ENCODE data around the gene SHTN1. TPM values are rescaled to one million over a fixed set of nuclear protein-coding genes. Genes with fewer than 3 reads are reported as not detected.

The SHTN1 gene
- total RNA-seq, 1 experiment from 2014 or later: not detected

DNA sequence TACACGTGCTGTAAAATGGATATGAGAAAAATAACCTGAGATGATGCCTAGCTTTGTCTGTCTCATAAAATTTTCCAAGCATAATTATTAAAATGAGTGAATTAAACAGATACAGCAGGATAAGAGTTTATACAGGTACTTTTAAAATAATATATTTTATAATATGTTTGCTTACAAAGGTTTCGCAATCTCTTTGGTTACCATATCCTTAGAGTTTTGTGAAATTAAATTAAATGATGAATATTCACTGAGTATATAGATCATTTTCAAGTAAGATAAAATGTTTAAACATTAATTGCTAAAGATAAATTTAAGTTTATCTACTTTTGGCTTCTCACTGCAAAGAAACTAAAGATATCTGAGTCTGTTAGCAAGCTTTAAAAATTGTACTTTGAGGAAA lies 11.4 kb downstream of the SHTN1 start:
- no peak overlapping the region for H3K4me2 ChIP-seq (ENCODE audit: low read depth, low read length, poor library complexity, severe bottlenecking)
- no peak overlapping the region for H3K4me3 ChIP-seq (ENCODE audit: low read length)
- no peak for DNase-seq
- H3K79me2 ChIP-seq (ENCODE audit: low read length): no peaks in the 10 kb centered on the region
- no peak overlapping the region for H3K9ac ChIP-seq (ENCODE audit: low read length)
- no peaks in the 10 kb centered on the region for H3K36me3 ChIP-seq (ENCODE audit: insufficient read depth, low read length)
- no peaks in the 10 kb centered on the region for H3K4me1 ChIP-seq (ENCODE audit: low read length)
- H2AFZ ChIP-seq (ENCODE audit: low read length): no peak overlapping the region
- no peaks in the 10 kb centered on the region for H4K20me1 ChIP-seq (ENCODE audit: insufficient read depth, low read depth, low read length)
- no peaks in the 10 kb centered on the region for H3K9me2 ChIP-seq (replicated peaks; ENCODE audit: insufficient read depth, low read length)
- H3K27me3 ChIP-seq (ENCODE audit: low read length): no peaks in the 10 kb centered on the region
- no peaks in the 10 kb centered on the region for H3K9me3 ChIP-seq (ENCODE audit: low read length)
- H3K27ac ChIP-seq (ENCODE audit: low read length): no peak overlapping the region

DNA sequence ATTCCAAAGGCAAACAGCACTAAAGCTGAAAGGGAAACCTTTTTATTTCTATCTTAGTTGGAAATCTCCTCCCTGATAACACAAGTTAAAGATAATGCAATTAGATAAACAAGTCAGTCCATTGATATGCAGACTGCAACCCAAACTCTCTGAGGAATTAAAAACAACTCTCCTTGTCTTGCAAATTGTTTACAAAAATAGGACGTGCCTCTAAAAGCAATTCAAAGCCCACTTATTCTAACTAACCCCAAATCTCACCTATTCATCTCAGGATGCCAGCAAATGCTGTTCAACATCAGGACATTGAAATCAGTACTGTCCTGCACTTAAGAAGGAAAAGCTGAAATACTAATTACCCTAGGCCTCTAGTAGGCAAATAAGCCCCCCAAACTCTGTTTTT lies 12.8 kb downstream of the SHTN1 start:
- no peaks in the 10 kb centered on the region for H3K36me3 ChIP-seq (ENCODE audit: insufficient read depth, low read length)
- H3K4me1 ChIP-seq (ENCODE audit: low read length): no peaks in the 10 kb centered on the region
- H3K9me3 ChIP-seq (ENCODE audit: low read length): no peaks in the 10 kb centered on the region
- no peak overlapping the region for H2AFZ ChIP-seq (ENCODE audit: low read length)
- no peak overlapping the region for H3K4me2 ChIP-seq (ENCODE audit: low read depth, low read length, poor library complexity, severe bottlenecking)
- no peak overlapping the region for H3K9ac ChIP-seq (ENCODE audit: low read length)
- H3K79me2 ChIP-seq (ENCODE audit: low read length): no peaks in the 10 kb centered on the region
- no peaks in the 10 kb centered on the region for H4K20me1 ChIP-seq (ENCODE audit: insufficient read depth, low read depth, low read length)
- no peak overlapping the region for H3K27ac ChIP-seq (ENCODE audit: low read length)
- no peaks in the 10 kb centered on the region for H3K27me3 ChIP-seq (ENCODE audit: low read length)
- H3K4me3 ChIP-seq (ENCODE audit: low read length): no peak overlapping the region
- DNase-seq: no peak
- H3K9me2 ChIP-seq (replicated peaks; ENCODE audit: insufficient read depth, low read length): no peaks in the 10 kb centered on the region

DNA sequence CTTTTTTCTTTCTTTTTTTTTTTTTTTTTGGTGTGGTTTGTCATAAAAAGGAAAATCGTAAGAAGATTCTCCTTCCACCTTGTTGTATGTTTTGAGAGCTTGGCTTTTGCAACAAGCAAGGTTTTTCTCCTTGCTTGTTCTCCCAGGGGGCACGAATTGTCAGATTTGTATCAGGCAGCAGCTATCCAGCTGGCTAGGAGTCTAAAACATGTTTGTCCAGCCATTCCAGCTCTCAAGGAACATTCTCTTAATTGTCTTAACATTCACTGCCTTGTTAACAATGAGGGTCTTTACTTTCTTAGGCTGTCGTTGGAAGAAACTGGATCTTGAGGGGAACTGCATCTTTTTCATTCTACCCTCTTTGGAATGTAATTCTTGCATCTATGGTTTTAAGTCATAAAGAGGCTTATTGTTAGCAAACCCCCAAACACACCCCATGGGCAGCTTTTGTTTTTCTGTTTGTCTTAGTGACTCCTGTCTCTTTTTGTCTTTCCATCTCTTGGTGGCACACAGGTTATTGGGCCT lies 14.6 kb downstream of the SHTN1 start:
- H3K27me3 ChIP-seq (ENCODE audit: low read length): no peaks in the 10 kb centered on the region
- H3K9me2 ChIP-seq (replicated peaks; ENCODE audit: insufficient read depth, low read length): no peaks in the 10 kb centered on the region
- no peak overlapping the region for H3K9ac ChIP-seq (ENCODE audit: low read length)
- H3K4me1 ChIP-seq (ENCODE audit: low read length): no peaks in the 10 kb centered on the region
- no peak overlapping the region for H2AFZ ChIP-seq (ENCODE audit: low read length)
- H4K20me1 ChIP-seq (ENCODE audit: insufficient read depth, low read depth, low read length): no peaks in the 10 kb centered on the region
- no peak for DNase-seq
- H3K27ac ChIP-seq (ENCODE audit: low read length): no peak overlapping the region
- no peak overlapping the region for H3K4me2 ChIP-seq (ENCODE audit: low read depth, low read length, poor library complexity, severe bottlenecking)
- H3K9me3 ChIP-seq (ENCODE audit: low read length): no peaks in the 10 kb centered on the region
- no peak overlapping the region for H3K4me3 ChIP-seq (ENCODE audit: low read length)
- no peaks in the 10 kb centered on the region for H3K79me2 ChIP-seq (ENCODE audit: low read length)
- no peaks in the 10 kb centered on the region for H3K36me3 ChIP-seq (ENCODE audit: insufficient read depth, low read length)

- no peak overlapping the region for H3K27ac ChIP-seq (ENCODE audit: low read length)
- no peaks in the 10 kb centered on the region for H3K9me2 ChIP-seq (replicated peaks; ENCODE audit: insufficient read depth, low read length)
- H2AFZ ChIP-seq (ENCODE audit: low read length): no peak overlapping the region
- H3K9me3 ChIP-seq (ENCODE audit: low read length): no peaks in the 10 kb centered on the region
- no peaks in the 10 kb centered on the region for H3K36me3 ChIP-seq (ENCODE audit: insufficient read depth, low read length)
- H3K9ac ChIP-seq (ENCODE audit: low read length): no peak overlapping the region
- H4K20me1 ChIP-seq (ENCODE audit: insufficient read depth, low read depth, low read length): no peaks in the 10 kb centered on the region
- H3K4me2 ChIP-seq (ENCODE audit: low read depth, low read length, poor library complexity, severe bottlenecking): no peak overlapping the region
- no peaks in the 10 kb centered on the region for H3K79me2 ChIP-seq (ENCODE audit: low read length)
- no peak for DNase-seq
- H3K27me3 ChIP-seq (ENCODE audit: low read length): no peaks in the 10 kb centered on the region
- H3K4me1 ChIP-seq (ENCODE audit: low read length): no peaks in the 10 kb centered on the region
- H3K4me3 ChIP-seq (ENCODE audit: low read length): no peak overlapping the region
Observed at GRCh38 chr10:116989439-116989838, 15.5 kb downstream of the SHTN1 start.

GRCh38 chr10:116988311-116988710 lies 16.7 kb downstream of the SHTN1 start:
- Histone ChIP-seq H3K36me3 (ENCODE audit: insufficient read depth, low read length) (no peaks in the 10 kb centered on the region), H2AFZ (ENCODE audit: low read length) (no peak overlapping the region), H4K20me1 (ENCODE audit: insufficient read depth, low read depth, low read length) (no peaks in the 10 kb centered on the region), H3K27me3 (ENCODE audit: low read length) (no peaks in the 10 kb centered on the region), H3K9me3 (ENCODE audit: low read length) (no peaks in the 10 kb centered on the region), H3K79me2 (ENCODE audit: low read length) (no peaks in the 10 kb centered on the region), H3K9ac (ENCODE audit: low read length) (no peak overlapping the region), H3K4me2 (ENCODE audit: low read depth, low read length, poor library complexity, severe bottlenecking) (no peak overlapping the region), H3K4me3 (ENCODE audit: low read length) (no peak overlapping the region), H3K27ac (ENCODE audit: low read length) (no peak overlapping the region), H3K4me1 (ENCODE audit: low read length) (no peaks in the 10 kb centered on the region), H3K9me2 (replicated peaks; ENCODE audit: insufficient read depth, low read length) (no peaks in the 10 kb centered on the region)
- no peak for DNase-seq

GRCh38 chr10:116985611-116986010 lies 19.4 kb downstream of the SHTN1 start:
- H3K79me2 ChIP-seq (ENCODE audit: low read length): no peaks in the 10 kb centered on the region
- H3K4me3 ChIP-seq (ENCODE audit: low read length): no peak overlapping the region
- no peak overlapping the region for H3K9ac ChIP-seq (ENCODE audit: low read length)
- no peaks in the 10 kb centered on the region for H3K4me1 ChIP-seq (ENCODE audit: low read length)
- H3K27me3 ChIP-seq (ENCODE audit: low read length): no peaks in the 10 kb centered on the region
- H3K9me2 ChIP-seq (replicated peaks; ENCODE audit: insufficient read depth, low read length): no peaks in the 10 kb centered on the region
- H3K4me2 ChIP-seq (ENCODE audit: low read depth, low read length, poor library complexity, severe bottlenecking): no peak overlapping the region
- H2AFZ ChIP-seq (ENCODE audit: low read length): no peak overlapping the region
- no peaks in the 10 kb centered on the region for H4K20me1 ChIP-seq (ENCODE audit: insufficient read depth, low read depth, low read length)
- no peaks in the 10 kb centered on the region for H3K9me3 ChIP-seq (ENCODE audit: low read length)
- H3K27ac ChIP-seq (ENCODE audit: low read length): no peak overlapping the region
- no peak for DNase-seq
- no peaks in the 10 kb centered on the region for H3K36me3 ChIP-seq (ENCODE audit: insufficient read depth, low read length)

DNA sequence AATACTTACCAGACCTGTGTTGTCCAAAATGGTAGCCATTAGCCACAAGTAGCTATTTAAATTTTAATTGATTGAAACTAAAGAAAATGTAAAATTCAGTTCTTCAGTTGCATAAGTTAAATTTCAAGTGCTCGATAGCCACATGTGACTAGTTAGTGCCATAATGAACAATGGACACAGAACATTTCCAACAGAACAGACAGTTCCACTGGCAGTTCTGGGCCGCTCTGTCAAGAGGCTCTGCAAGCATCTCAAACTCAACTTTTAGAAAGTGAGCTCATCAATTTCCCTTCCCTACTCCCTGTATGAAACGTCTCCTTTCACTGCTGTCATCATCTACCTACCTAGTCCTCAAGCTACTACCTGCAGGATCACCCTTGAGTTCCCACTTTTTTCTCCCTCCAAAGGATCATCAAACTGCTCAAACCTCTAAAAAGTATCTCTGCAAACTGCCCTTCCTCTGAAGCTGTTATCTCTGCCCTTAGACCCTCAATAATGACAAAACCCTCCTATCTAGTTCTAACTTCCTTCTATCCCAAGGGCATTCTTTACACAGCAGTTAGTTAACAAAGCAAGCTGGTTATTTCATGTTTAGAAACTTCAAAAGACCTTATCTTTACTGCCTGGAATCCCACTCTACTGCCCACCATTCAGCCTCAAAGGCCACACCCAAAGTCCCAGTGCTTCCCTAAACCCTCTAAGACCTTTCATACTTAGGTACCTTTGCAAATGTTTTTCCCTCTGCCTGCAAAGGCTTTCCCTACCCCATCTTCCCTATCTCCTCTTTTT lies 20.6 kb downstream of the SHTN1 start:
- Histone ChIP-seq H2AFZ (ENCODE audit: low read length) (no peak overlapping the region), H3K4me2 (ENCODE audit: low read depth, low read length, poor library complexity, severe bottlenecking) (no peak overlapping the region), H3K9ac (ENCODE audit: low read length) (no peak overlapping the region), H3K4me3 (ENCODE audit: low read length) (no peak overlapping the region), H3K4me1 (ENCODE audit: low read length) (no peaks in the 10 kb centered on the region), H3K27me3 (ENCODE audit: low read length) (no peaks in the 10 kb centered on the region), H3K79me2 (ENCODE audit: low read length) (no peaks in the 10 kb centered on the region), H4K20me1 (ENCODE audit: insufficient read depth, low read depth, low read length) (no peaks in the 10 kb centered on the region), H3K27ac (ENCODE audit: low read length) (no peak overlapping the region), H3K9me3 (ENCODE audit: low read length) (no peaks in the 10 kb centered on the region), H3K36me3 (ENCODE audit: insufficient read depth, low read length) (no peaks in the 10 kb centered on the region), H3K9me2 (replicated peaks; ENCODE audit: insufficient read depth, low read length) (no peaks in the 10 kb centered on the region)
- no peak for DNase-seq

DNA sequence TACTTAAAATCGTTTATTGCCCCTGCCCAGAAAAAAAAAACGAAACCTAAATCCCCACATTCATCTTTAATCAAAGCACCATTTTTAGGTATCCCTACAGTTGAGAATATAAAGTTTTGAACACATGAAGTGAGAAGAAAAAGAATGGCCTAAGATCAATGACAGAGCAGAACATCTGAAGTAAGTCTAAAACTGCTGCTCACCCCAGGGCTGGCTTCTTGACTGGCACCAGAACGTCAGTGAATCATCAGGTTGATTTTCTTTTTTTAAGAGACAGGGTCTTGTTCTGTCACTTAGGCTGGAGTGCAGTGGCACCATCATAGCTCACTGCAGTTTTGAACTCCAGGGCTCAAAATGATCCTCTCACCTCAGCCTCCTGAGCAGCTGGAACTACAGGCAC lies 24.9 kb downstream of the SHTN1 start:
- H3K79me2 ChIP-seq (ENCODE audit: low read length): no peaks in the 10 kb centered on the region
- H3K9me3 ChIP-seq (ENCODE audit: low read length): no peaks in the 10 kb centered on the region
- no peak overlapping the region for H3K9ac ChIP-seq (ENCODE audit: low read length)
- no peaks in the 10 kb centered on the region for H4K20me1 ChIP-seq (ENCODE audit: insufficient read depth, low read depth, low read length)
- no peaks in the 10 kb centered on the region for H3K36me3 ChIP-seq (ENCODE audit: insufficient read depth, low read length)
- H3K27me3 ChIP-seq (ENCODE audit: low read length): no peaks in the 10 kb centered on the region
- H3K4me3 ChIP-seq (ENCODE audit: low read length): no peak overlapping the region
- no peak overlapping the region for H3K27ac ChIP-seq (ENCODE audit: low read length)
- H3K9me2 ChIP-seq (replicated peaks; ENCODE audit: insufficient read depth, low read length): no peaks in the 10 kb centered on the region
- no peak for DNase-seq
- no peak overlapping the region for H2AFZ ChIP-seq (ENCODE audit: low read length)
- H3K4me2 ChIP-seq (ENCODE audit: low read depth, low read length, poor library complexity, severe bottlenecking): no peak overlapping the region
- H3K4me1 ChIP-seq (ENCODE audit: low read length): no peaks in the 10 kb centered on the region
